Activated CD4-positive, alpha-beta T cell treated with anti-CD3 and anti-CD28 coated beads, Interleukin-2, amount 50 U/mL, for 1 hour (primary cell): ENCODE measurements around the gene IL17F.

Experiments
- DNase-seq: peaks from one replicate; pipeline ENCODE4 v3.0.0-alpha.2; 2020

Gene IL17F

GRCh38 chr6:52244400-52244799, at the start of gene IL17F:
Gene IL17F (minus strand): TSS chr6:52244500. CDS start chr6:52244429, 71 bp downstream.
- DNase-seq = no peak

DNA sequence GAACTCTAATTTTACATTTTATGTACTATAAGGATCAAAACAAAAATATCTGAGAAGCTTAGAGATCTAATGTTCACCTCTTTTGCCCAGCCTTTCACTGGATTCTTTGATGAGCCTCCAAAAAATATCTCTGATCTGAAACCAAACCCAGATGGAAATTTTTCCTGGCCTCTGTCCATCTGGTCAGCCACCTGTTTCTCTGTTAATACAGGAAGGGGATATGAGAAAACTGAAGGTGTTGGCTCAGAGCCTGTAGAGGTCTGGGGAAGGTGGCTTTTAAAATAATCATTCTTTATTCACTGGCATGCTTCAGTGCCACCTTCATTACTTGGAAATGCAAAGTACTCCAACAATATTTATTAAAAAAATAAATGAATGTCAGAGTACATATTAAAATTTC, 48.8 kb upstream of the IL17F start:
- no peak for DNase-seq

GRCh38 chr6:52288841-52289240, 44.5 kb upstream of the IL17F start:
- no peak for DNase-seq

- no peak for DNase-seq
Observed at GRCh38 chr6:52288216-52288615, 43.9 kb upstream of the IL17F start.

- peak; percentile 55 for DNase-seq
Observed at GRCh38 chr6:52286798-52287432, 42.6 kb upstream of the IL17F start.

DNA sequence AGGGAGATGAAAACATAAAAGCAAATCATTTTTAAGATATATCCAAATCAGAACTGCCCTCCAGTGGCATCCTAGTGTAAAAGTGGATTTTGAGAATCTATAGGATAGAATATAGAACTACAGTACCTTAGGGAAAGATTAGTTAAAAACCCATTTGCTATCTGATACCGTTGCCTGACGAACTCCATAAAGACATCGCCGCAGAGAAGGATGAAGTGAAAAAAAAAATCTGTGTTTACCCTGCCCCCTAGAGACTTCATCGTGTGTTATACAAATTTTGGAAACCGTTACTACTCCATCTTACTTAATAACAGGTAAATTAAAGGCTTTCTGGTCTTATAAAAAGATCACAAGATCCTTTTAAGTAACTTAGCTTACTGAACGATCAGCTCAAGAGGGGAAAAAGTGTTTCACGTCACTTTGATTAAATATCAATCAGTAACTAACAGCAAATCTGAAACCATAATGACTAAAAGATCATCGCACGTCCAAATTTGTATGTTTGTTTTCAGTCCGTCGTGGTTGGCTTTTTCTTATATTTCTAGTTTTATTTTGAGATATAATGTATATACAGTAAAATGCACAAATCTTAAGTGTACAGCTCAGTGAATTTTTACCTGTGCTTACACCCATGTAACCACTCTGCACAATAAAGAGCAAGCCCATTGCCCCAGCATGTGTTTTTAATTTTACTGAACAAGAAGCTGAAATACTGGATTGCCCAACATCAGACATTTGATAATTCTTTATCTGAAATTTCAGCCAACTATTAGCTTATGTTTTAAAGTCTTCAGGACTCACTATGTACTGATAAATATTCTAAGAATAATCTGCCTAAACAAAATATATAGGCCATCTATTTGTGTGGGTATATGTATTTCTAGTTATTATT, 41.1 kb upstream of the IL17F start:
- no peak for DNase-seq

DNA sequence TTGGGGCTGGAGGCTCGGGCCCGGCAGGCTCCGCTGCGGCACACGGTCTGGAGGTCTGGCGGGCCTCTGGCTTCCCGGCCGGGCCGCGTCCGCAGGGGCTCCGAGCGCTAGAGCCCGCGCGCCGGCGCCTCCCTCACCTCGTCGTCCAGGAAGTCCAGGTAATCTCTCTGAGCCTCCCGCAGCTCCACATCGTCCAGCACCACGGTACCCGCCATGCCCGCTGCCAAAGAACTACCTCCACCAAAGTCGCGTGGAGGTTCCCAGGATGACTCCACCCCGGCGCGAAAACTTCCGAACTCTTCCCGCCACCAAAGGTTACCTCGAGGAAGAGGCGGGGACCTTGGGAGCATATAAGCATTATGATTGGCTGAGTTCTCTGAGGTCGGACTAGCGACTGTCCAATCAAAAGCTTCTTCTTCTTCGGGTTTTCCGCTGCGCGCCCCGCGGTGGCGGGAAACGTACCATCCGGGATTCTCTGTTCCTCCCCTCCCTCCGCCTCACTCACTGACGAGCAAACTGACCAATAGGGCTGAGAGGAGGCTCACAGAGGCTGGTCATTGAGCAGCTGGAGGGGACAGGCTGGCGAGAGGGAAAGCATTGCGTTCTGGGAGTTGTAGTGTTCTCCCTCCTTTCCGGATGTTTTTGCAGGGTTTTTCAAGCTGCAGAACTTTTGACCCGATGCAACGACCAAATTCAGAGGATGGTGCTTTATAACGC, 40.3 kb upstream of the IL17F start, which contains the start of gene MCM3:
Gene MCM3 (minus strand): TSS at position 283 of the 717 bp plus-strand sequence. CDS start 68 bp downstream, at position 215.
- peak; percentile 92 for DNase-seq

DNA sequence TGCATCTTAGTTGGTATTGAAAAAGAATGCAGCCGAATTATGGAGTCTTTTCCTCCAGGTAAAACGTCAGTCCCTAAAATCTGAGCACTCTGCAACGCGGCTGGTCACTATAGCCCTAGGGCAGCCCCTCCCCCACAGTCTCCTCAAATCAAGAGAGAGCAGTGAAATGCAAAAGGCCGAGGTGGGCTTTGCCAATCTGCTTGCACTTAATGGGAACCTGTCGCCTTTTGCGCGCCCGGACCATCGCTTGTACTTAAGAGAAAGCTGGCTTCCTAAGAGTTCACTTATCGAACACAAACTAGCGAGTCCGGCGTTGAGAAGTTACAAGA, 39.8 kb upstream of the IL17F start:
- peak; percentile 22 for DNase-seq

GRCh38 chr6:52283111-52283510, 38.8 kb upstream of the IL17F start:
- DNase-seq = no peak

DNA sequence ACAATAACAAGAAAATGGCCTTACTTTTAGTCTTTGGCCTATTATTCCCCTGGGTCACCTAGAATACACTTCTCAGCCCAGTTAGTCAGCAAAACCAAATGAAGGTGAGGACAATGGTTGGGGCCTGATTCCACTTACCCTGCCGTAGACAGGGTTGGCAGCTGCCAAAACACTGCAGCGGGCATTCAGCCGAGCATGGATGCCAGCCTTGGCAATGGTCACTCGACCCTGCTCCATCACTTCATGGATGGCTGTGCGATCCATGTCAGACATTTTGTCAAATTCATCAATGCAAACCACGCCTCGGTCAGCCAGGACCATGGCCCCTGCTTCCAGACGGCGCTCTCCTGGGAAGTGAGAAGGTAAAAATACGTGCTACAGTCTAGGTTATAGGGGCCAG, 31.8 kb upstream of the IL17F start:
- no peak for DNase-seq

DNA sequence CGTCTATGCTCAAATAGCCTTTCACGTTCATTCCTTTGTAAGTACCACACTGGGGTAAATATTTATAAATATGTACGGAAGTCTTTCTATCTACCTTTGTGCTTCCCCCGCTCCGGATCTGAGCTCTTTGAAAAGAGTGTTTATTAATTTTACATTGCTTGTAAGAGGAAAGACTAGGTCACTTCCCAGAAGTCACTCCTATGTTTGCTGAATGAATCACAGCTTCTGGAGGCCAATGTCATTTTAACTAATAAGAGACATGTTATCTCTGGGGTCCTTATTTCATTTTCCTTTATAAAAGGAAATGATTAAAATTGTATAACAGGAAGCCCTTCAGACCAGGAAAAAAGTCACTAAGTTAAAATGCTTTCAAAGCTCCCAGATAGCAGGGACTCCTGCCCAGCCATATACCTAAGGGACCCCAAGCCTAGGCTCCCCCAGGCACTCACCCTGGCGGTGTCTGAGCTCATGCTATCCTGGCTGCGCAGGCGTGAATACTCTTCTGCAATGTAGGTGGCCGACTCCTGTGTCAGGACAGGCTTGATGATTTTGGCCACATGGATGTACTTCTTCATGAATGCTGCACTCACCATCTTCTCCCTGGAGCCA, 27.7 kb upstream of the IL17F start:
- no peak for DNase-seq

DNA sequence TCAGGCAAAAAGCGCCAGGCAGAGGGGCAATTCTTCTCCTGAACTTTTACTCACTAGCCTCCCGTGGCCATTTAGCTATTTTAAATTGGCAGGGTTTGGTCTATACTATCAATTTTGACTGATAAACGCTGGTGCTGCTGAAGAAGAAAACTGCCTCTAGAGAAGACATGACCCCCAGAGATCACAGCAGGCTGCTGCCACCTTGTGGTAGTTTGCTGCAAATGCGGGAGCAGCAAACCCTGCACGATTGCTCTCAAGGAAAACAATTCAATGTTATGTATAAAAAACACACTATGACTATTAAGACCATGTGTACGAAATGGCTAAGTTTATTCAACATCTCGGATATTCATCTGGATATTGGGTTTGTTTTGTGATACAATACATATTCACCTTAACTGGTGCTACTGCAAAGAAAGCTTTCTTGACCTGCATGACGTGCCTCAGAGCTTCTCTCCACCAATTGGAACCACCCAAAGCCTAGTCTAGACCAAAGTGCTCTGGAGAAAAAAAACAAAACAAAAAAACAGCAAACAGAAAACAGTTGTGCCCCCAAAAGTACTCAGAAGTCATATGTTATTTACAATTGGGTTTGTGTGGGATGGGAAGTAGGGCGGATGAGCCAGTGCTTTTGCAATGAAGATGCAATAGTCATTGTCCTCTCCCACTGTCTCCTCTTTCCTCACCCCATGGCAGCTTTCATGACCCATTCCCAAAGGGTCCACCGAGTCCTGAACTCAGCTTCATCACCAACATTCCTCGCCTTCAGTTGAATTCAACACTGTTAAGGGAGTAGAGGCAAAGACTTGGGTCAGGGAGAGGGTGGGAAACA, 19.6 kb upstream of the IL17F start:
- peak; percentile 64 for DNase-seq

GRCh38 chr6:52262620-52263344, 18.5 kb upstream of the IL17F start:
- no peak for DNase-seq

- DNase-seq = no peak
Observed at GRCh38 chr6:52261229-52261628, 16.9 kb upstream of the IL17F start.

GRCh38 chr6:52260634-52261033, 16.3 kb upstream of the IL17F start:
- no peak for DNase-seq

DNA sequence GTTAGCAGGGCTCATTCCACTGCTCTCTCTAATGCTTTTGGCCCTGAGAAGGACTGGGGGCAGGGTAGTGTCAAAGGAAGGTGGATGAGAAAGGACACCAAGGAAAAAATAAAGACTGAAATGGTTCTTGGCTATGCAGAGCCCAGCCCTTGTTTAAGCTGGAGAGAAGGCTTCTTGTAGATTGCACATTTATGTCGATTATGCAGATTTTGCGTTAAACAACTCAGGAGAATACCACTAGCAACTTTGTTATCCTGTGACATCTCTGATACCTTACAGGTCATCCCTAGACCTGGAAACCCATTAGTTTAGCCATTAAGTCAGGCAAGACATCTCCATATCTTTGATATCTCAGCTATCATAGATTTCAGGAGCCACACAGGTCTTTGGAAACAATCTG, 11.1 kb upstream of the IL17F start:
- no peak for DNase-seq

DNA sequence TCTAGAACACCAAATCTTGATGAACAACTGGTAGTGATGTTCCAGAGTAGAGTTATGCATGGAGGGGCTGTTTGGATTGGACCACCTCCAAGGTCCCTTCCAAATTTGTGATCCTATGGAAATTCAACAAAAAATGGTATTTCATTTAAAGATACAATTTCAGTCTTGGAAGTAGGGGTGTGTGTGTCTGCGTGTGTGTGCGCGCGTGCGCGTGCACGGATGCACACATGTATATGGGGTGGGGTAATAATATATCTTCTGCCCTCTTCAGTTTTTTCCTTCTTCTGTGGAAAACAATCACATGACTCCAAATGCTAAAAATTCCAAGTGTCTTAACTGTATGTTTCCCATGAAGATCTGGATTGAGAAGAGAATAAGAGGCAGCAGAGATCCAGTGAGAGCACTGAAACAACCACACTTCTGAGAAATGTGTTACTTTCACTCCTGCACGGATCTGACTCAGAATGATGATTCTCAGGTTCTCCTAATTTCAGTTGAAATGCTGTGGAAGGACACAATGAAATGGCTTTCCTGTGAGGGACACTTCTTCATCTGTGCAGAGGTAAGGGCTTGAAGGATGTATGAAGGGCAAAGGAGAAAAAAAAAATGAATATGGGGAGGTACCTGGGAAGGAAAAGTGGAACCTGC, 10.6 kb upstream of the IL17F start:
- no peak for DNase-seq

DNA sequence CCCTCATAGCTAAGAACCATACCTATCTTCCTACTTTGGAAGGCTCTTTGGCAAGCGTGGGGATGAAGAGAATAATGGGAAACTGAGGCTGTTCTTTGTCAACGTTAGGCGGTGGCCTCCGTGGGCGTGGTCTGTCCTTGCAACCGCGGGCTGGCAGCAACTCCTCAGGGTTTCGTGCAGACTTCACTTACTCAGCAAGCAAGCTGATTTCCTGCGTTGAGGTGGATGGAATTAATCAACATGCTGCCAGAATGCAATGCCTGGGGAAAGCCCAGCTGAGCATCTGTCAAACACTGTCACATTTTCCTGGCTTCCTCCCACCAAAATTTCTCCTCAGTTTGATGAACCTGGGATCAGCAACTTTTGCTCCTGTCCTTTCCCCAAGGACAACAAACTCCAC, 9.2 kb upstream of the IL17F start:
- no peak for DNase-seq

DNA sequence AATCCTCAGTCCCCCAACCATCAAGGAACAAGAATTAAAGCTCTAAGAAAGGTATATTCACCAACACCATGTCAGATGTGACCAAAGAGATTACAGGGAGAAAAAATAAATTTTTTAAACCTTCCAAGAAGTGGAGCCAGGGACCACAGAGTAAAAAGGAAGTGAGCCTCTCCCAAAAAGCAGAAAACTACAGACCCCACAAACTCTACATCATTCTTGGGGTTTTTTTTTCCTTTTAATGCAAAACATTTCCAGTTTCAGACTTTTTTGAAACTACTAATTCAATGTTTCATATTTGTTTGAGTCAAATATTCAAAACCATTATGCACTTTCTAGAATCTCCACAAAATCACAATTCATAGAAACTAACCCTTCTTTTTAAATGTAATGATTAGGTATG, 6.8 kb upstream of the IL17F start:
- no peak for DNase-seq

DNA sequence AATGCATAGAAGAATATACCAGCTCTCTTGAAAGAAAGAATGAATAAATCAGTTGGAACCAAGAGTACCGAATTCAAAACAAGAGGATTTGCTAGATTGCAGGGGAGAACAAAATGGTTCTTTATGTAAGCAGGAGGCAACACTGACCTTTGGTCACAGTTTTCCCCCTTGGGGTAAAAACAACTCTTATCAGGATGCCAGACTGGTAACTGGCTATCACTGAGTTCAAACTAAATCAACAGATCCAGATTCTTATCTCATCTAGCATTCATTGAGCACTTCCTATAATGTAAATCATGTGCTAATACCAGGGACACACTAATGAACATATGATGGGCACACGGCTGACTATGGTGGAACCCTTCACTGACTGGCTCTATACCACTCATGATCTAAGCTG, 4.8 kb upstream of the IL17F start:
- no peak for DNase-seq

DNA sequence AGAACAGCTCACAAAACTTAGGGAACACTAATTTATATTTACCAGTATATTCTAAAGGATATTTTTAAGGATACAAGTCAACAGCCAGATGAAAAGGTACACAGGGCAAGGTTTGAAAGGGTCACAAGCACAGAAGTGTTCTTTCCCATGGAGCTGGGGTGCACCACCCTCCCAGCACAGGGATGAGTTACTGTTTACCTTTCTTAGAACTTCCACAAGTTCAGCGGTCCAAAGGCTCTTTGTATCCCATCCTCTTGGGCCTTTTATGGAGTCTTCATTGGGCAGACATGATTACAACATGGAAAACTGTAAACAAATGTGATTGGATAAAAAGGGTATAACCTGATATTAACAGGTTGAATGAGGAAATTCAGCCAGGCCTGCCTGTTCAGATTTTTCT, 1.1 kb upstream of the IL17F start:
- no peak for DNase-seq
